Left ventricle myocardium inferior (tissue), 1 donor: Measurements from ENCODE around the gene ESPL1. TPM values are rescaled to one million over a fixed set of nuclear protein-coding genes. Genes with fewer than 3 reads are reported as not detected.
A peak's percentile ranks its signal among the peaks of the same experiment; 100 is the strongest.
"Not testable (repeated sequence)": the region's sequence is repeated elsewhere in the genome, so short reads cannot be mapped to it uniquely, and the experiment has no call there.

ENCODE experiments used
- DNase-seq: peaks from one replicate; pipeline ENCODE4 v3.0.0-alpha.2; 2020
- H3K27ac ChIP-seq: fragments of 200-600 bp; replicated peaks from 2 replicates; pipeline ENCODE4 v1.8.0; 2021
- H3K27me3 ChIP-seq: fragments of 200-600 bp; 2 replicates; pipeline ENCODE4 v1.8.0; 2021; ENCODE audit warnings: low read depth
- H3K36me3 ChIP-seq: fragments of 200-600 bp; 2 replicates; pipeline ENCODE4 v1.8.0; 2021
- H3K4me1 ChIP-seq: fragments of 200-600 bp; 2 replicates; pipeline ENCODE4 v1.8.0; 2021
- H3K4me3 ChIP-seq: fragments of 200-600 bp; 2 replicates; pipeline ENCODE4 v1.8.0; 2021; ENCODE audit warnings: mild to moderate bottlenecking, moderate library complexity
- H3K9me3 ChIP-seq: fragments of 200-600 bp; replicated peaks from 2 replicates; pipeline ENCODE4 v1.8.0; 2021
- CTCF ChIP-seq: fragments of 200-600 bp; IDR thresholded peaks from 2 replicates; pipeline ENCODE4 v1.8.0; 2021; ENCODE audit warnings: antibody characterized with exemption, mild to moderate bottlenecking, borderline replicate concordance
- intact Hi-C: fragments of 100-400 bp; cut with micrococcal nuclease; formaldehyde crosslinking; loops from one replicate; pipeline ENCODE4 v1.11.0; 2022
- total RNA-seq: library from RNA; stranded (reverse); fragmentation: NEBNext Ultra II Directional; extraction: Animal tissue kit (Norgen Biotek cat#: 25700); gene quantifications from one replicate; pipeline ENCODE4 v1.2.1, GENCODE V29; 2021
- donor health status: DM: no; HTN: yes; CAD: no; lungs with severe emphysema.

ESPL1 gene
- total RNA-seq, 1 donor from 2014 or later: 0.36 TPM

- intact Hi-C loops: no loop called here
- Histone ChIP-seq H3K27me3 (peaks cover 21% of the 10 kb centered on the region), H3K9me3 (no peaks in the 10 kb centered on the region), H3K4me3 (peak overlapping the region; percentile 83), H3K27ac (peak overlapping the region; percentile 92), H3K36me3 (no peaks in the 10 kb centered on the region), H3K4me1 (peaks cover 33% of the 10 kb centered on the region)
- DNase-seq: no peak
- TF ChIP-seq CTCF: no peak
Observed at GRCh38 chr12:53326460-53327185, 58.5 kb downstream of the ESPL1 start.

- peaks cover 25% of the 10 kb centered on the region for H3K4me1 ChIP-seq
- intact Hi-C loops: no loop called here
- no peak overlapping the region for H3K27ac ChIP-seq
- no peaks in the 10 kb centered on the region for H3K9me3 ChIP-seq
- no peaks in the 10 kb centered on the region for H3K36me3 ChIP-seq
- TF ChIP-seq CTCF: peak; percentile 39
- no peak overlapping the region for H3K4me3 ChIP-seq
- H3K27me3 ChIP-seq: peaks cover 29% of the 10 kb centered on the region
- DNase-seq: no peak
Observed at GRCh38 chr12:53327435-53328042, 59.4 kb downstream of the ESPL1 start.

DNA sequence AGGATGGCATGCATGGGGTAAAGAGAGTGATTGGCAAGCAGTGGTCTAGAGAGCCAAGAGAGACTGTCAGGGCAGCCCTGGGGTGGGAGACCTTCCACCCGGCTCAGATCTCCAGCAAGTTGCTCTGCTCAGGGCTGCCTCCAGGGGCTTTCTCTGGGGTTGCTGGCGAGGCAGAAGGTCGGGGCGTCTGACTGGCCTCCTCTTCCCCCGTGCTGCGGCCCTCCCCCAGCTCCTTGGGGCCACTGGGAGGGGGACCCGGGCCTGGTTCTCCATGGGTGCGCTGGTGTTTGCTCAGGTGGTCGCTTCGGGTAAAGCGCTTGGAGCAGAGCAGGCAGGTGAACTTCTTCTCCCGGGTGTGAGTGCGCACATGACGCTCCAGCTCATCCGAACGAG is 59.9 kb downstream of the ESPL1 start:
- Histone ChIP-seq H3K36me3 (no peaks in the 10 kb centered on the region), H3K27me3 (peaks cover 34% of the 10 kb centered on the region), H3K4me1 (peaks cover 25% of the 10 kb centered on the region), H3K9me3 (no peaks in the 10 kb centered on the region), H3K4me3 (no peak overlapping the region), H3K27ac (no peak overlapping the region)
- no peak for TF ChIP-seq CTCF
- intact Hi-C loops: no loop called here
- no peak for DNase-seq

DNA sequence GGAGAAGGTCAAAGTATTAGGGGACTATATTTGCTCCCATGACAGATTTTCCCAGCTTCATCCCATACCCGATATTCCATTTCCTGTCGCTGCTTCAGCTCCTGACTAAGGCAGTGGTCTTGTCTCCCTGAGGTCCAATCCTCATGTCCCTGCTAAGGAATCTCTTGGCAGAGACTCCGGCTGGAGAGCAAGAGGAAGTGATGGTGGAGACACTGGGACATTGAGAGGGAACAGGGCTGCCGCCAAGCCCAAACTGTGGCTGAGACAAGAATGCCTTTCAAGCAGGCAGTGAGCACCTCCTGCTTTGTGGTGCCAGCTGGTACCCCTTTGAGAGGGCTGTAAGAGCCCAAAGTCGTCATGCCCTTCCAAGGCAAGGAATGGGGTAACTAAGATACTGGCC is 62.6 kb downstream of the ESPL1 start:
- no peak for TF ChIP-seq CTCF
- Histone ChIP-seq H3K9me3 (no peaks in the 10 kb centered on the region), H3K4me1 (peaks cover 6% of the 10 kb centered on the region), H3K36me3 (no peaks in the 10 kb centered on the region), H3K4me3 (no peak overlapping the region), H3K27me3 (peaks cover 58% of the 10 kb centered on the region), H3K27ac (peak overlapping the region; percentile 44)
- intact Hi-C loops: no loop called here
- no peak for DNase-seq

DNA sequence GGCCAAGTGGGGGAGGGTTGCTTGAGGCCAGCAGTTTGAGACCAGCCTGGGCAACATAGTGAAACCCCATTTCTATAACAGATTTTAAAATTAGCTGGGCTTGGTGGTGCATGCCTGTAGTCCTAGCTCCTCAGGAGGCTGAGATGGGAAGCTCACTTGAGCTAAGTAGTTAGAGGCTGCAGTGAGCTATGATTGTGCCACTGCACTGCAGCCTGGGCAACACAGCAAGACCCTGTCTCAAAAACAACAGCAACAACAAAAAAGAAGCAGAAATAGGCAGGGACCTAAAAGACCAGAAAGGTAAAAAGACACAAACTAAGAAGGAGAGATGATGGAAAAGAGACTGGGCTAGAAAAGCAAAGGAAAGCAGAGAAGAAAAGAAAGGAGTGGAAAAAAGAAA is 64.2 kb downstream of the ESPL1 start:
- intact Hi-C loops, H3K27ac ChIP-seq, DNase-seq, H3K9me3 ChIP-seq, H3K4me3 ChIP-seq, H3K36me3 ChIP-seq, H3K4me1 ChIP-seq: not testable (repeated sequence)
- peaks cover 74% of the 10 kb centered on the region for H3K27me3 ChIP-seq

- H3K4me1 ChIP-seq: no peaks in the 10 kb centered on the region
- no peak overlapping the region for H3K27ac ChIP-seq
- no peaks in the 10 kb centered on the region for H3K36me3 ChIP-seq
- no peak for DNase-seq
- H3K27me3 ChIP-seq: peaks cover 78% of the 10 kb centered on the region
- TF ChIP-seq CTCF: no peak
- intact Hi-C loops: no loop called here
- H3K9me3 ChIP-seq: no peaks in the 10 kb centered on the region
- H3K4me3 ChIP-seq: no peak overlapping the region
Observed at GRCh38 chr12:53332744-53333143, 64.6 kb downstream of the ESPL1 start.
